LNCAP (cell line): ENCODE data around the gene FXR2.

Experiments used
- TF ChIP-seq, protein P1 (sequence below): fragments of 450-650 bp; IDR thresholded peaks from 2 replicates; pipeline ENCODE4 v1.5.1; 2017; ENCODE audit warnings: mild to moderate bottlenecking

Gene FXR2

DNA sequence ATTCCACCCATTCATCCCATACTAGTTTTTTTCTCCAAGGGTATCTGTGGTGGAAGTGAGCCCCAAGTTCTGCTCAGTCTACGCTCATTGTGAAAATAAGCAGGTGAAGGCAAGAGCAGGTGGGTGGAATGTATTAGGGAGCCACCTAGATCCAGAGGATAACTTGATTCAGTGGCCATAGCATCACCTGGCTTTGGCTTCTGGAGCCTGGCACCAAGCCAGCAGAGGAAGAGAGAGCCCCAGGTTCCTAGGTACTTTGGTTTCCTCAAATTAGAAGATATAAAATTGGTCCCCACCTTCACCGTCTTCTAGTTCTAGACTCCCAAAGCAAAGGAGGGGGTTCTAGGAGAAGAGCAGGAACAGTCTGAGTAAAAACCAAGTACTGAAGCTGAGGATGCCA lies 4.1 kb downstream of the FXR2 start:
- TF ChIP-seq, protein P1, sequence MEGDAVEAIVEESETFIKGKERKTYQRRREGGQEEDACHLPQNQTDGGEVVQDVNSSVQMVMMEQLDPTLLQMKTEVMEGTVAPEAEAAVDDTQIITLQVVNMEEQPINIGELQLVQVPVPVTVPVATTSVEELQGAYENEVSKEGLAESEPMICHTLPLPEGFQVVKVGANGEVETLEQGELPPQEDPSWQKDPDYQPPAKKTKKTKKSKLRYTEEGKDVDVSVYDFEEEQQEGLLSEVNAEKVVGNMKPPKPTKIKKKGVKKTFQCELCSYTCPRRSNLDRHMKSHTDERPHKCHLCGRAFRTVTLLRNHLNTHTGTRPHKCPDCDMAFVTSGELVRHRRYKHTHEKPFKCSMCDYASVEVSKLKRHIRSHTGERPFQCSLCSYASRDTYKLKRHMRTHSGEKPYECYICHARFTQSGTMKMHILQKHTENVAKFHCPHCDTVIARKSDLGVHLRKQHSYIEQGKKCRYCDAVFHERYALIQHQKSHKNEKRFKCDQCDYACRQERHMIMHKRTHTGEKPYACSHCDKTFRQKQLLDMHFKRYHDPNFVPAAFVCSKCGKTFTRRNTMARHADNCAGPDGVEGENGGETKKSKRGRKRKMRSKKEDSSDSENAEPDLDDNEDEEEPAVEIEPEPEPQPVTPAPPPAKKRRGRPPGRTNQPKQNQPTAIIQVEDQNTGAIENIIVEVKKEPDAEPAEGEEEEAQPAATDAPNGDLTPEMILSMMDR = no peak

DNA sequence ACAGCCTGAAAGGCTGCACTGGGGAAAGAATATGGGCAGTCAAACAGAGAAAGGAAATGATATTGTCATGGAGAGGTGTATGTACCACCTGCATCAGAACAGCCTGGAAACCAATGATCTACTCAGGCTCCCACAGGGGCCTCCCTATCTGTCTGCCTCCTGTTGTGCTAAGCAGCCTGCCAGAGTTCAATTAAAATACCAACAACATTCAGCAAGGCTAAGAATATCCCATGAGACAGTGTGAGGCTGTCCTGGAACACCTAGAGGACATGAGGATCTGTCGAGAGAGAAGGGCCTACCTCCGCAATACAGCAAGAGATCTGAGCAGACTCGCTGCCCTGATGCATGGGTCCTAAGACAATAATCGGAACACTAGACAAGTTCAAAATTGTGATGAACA lies 8.4 kb downstream of the FXR2 start:
- TF ChIP-seq, protein P1 = no peak

DNA sequence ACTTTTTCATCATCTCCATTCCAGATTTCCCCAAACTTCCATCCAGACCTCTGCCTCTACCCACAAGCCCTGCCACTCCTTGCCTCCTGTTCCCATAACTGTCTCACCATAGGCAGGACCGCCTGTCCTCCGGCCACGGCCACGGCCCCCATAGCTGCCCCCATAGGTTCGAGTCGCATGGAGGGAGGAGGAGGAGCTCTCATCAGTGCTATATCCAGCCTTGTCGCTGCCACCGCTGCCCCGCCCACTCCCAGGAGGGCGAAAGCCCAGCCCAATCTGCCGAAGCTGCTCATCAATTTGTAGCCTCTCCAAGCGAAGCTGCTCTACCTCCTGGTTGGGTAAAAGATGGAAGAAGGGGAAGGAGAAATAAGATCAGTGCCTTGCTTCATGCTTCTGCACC lies 21.4 kb downstream of the FXR2 start:
- TF ChIP-seq, protein P1 = no peak

DNA sequence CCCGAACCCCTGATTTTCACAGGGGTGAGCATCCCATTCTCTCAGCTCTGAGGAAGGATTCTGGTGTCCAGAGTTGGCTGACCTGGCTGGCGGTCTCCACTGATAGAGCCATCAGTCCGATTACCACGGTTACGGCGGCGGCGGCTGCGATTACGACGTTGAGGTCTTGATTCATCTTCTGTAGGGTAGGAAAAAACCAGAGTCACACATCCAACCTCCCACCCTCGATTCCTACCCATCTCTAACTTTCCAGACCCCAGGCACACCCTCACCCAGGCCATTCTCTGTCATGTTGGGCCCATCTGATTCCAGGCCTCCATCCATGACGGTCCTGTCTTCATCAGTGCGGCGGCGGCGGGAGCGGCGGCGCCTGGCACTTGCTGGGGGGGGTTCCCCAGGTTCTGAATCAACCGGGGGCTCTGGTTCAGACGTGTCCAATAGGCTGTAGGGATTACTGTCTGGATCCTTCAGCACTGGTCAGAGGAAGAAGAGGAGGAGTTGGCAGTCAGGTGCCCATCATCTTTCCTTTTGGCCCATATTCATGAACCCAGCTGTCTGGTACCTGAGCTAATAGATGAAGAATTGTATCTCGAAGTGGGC lies 22.2 kb downstream of the FXR2 start:
- TF ChIP-seq, protein P1 = no peak

DNA sequence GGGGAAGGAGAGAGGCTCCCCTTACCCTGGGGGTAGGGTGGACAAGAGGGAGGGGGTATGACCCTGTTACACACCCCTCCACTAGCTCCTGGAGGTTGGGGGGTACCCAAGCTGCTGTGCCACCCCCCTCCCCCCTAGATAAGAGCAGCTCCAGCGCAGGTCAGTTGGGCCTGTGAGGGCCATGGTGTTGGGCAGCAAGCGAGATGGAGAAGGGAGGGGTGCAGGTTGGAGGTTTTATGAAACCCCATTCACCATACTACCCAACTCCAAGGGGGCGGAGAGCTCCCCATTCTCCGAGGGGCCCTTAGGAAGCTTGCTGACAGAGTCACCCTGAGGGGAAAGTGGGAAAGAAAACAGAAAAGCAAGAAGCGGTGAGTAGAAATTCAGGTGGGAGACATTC lies 23.1 kb downstream of the FXR2 start:
- TF ChIP-seq, protein P1 = no peak

DNA sequence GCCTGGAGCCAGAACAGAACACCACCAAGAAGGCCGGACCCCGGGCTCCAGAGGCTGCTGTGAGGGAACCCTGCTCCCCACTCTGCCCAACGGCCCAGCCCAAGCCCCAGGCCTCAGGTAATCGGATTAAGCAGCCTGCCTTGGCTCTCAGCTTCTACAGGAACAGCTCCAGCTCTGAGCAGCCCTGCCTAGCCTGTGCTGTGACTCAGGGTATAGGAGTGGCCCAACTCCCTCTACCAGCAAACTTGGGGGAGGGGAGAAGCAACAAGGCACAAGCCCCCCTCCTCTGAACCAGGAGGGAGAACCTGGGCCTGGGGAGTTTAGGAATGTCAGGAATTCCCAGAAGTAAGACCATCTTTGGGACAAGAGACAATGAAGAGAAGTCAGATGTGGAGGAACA lies 24.0 kb downstream of the FXR2 start:
- TF ChIP-seq, protein P1 = no peak

DNA sequence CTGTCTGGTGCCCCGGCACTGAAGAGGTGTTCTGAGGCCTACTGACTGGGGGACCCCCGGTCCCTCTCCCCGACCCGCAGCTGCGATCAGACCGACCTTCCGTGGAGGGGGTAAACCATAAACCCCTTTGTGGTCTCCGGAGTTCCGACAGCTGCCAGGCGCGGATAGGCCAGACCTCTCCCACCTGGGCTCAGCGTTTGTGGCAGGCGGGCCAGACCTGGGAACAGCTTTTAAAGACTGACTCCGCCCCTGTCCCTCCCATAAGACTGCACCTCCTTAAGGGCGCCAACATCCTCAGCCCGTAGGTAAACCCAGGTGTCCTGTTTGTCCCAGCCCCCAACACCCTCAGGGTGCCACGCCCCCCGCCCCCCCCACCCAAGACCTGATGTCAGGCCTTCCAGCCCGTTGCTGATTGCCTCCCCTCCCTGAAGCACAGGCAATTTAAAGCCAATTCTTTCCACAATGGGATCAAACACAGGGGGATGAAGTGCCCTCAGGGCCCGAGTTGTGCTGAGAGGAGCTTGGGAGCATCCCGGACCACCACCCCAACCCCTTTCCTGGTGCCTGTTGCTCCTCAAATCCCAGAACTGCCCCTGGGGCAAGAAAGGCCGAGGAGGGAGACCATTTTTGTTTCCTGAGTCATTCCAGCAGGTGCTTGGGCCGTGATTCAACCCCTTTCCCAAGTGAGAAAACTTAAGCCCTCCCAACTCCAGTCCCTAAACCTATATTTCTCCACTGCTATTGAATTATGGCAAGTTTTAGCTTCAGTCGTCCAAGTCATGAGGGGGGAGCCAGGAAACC lies 24.6 kb downstream of the FXR2 start, which contains the start of gene SOX15:
SOX15 (minus strand) TSS at position 204 of the 801 bp plus-strand sequence. CDS start 418 bp downstream, outside the sequence.
- TF ChIP-seq, protein P1 = no peak
